ENCODE measurements around the gene CP. TPM values are rescaled to one million over a fixed set of nuclear protein-coding genes. Genes with fewer than 3 reads are reported as not detected.
A peak's percentile ranks its signal among the peaks of the same experiment; 100 is the strongest.

CP gene
- total RNA-seq, 3 donors from 2014 or later (not counting 1 experiment from before 2014, with no cell fraction given) = not detected

DNA sequence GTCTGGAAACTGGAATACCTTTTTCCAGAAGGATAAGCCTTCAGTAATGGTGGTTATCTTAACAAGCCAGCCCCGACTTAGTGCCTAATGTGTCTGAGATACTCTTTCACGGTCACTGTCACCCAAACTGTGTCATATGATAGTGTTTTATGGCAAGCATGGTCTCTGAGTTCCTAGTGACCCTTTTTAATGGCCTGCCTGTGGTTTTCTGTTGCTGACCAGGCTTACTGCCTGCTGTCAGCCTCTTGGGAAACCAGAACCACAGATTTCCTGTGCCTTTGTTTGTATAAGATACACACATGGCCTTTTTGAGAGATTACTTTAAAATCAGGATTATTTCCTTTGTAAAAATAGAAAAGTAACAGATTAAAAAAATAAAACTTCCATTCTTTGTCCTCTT lies 69.8 kb downstream of the CP start:
- Histone ChIP-seq H3K27ac (ENCODE audit: low read length) (peak overlapping the region; percentile 2), H3K4me3 (ENCODE audit: low read length) (no peak overlapping the region), H3K9me3 (ENCODE audit: control insufficient read depth, insufficient read depth, low read length) (no peaks in the 10 kb centered on the region), H3K27me3 (ENCODE audit: control insufficient read depth, insufficient read depth, low read length) (no peaks in the 10 kb centered on the region), H3K4me1 (ENCODE audit: control insufficient read depth, insufficient read depth, low read length) (peaks cover 16% of the 10 kb centered on the region), H3K36me3 (ENCODE audit: control insufficient read depth, insufficient read depth, low read length) (peaks cover 58% of the 10 kb centered on the region)
- peak overlapping the region; percentile 31 to 63 for H3K27ac Mint-ChIP-seq
- WGBS (ENCODE audit: insufficient coverage) = 27% methylated on average over 2 of the region's 2 CpGs
- DNase-seq = no peak
- H3K36me3 Mint-ChIP-seq = peaks cover 16% of the 10 kb centered on the region
- peak in 2 of 3 donors; percentile 15 to 40 for ATAC-seq
- H3K27me3 Mint-ChIP-seq (ENCODE audit: low read depth in 2 of 2) = no peaks in the 10 kb centered on the region
- peak overlapping the region; percentile 28 for H3K4me3 Mint-ChIP-seq
- H3K9me3 Mint-ChIP-seq = no peaks in the 10 kb centered on the region
- TF ChIP-seq, protein P1, sequence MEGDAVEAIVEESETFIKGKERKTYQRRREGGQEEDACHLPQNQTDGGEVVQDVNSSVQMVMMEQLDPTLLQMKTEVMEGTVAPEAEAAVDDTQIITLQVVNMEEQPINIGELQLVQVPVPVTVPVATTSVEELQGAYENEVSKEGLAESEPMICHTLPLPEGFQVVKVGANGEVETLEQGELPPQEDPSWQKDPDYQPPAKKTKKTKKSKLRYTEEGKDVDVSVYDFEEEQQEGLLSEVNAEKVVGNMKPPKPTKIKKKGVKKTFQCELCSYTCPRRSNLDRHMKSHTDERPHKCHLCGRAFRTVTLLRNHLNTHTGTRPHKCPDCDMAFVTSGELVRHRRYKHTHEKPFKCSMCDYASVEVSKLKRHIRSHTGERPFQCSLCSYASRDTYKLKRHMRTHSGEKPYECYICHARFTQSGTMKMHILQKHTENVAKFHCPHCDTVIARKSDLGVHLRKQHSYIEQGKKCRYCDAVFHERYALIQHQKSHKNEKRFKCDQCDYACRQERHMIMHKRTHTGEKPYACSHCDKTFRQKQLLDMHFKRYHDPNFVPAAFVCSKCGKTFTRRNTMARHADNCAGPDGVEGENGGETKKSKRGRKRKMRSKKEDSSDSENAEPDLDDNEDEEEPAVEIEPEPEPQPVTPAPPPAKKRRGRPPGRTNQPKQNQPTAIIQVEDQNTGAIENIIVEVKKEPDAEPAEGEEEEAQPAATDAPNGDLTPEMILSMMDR (IDR thresholded peaks at IDR 0.05) = no peak
- intact Hi-C loops (cut with micrococcal nuclease) = no loop called here
- peaks cover 18 to 20% of the 10 kb centered on the region in 2 donors for H3K4me1 Mint-ChIP-seq

DNA sequence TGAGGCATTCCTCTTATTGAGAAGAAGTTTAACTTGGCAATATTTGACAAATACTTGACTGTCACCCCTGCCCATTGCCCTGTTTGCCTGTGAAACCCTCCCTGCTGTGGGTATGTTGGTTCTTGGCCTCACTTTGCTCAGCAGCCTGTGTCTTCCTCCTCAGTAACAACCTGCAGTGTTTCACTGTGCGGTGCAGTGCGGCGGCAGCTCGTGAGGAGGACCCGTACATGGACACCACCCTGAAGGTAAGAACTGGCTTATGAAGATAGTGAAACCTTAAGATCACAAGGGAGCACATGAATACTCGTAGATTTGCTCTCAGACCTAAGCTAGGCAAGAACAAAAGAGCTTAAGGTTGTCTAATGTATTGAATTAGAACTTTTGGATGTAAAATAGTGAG lies 71.2 kb downstream of the CP start:
- ATAC-seq (no peak), DNase-seq (no peak)
- Histone ChIP-seq H3K9me3 (ENCODE audit: control insufficient read depth, insufficient read depth, low read length) (no peaks in the 10 kb centered on the region), H3K27ac (ENCODE audit: low read length) (no peak overlapping the region), H3K4me3 (ENCODE audit: low read length) (no peak overlapping the region), H3K36me3 (ENCODE audit: control insufficient read depth, insufficient read depth, low read length) (peaks cover 47% of the 10 kb centered on the region), H3K27me3 (ENCODE audit: control insufficient read depth, insufficient read depth, low read length) (no peaks in the 10 kb centered on the region), H3K4me1 (ENCODE audit: control insufficient read depth, insufficient read depth, low read length) (peaks cover 17% of the 10 kb centered on the region)
- peak overlapping the region in 1 of 2 donors; percentile 24 for H3K27ac Mint-ChIP-seq
- H3K9me3 Mint-ChIP-seq = no peaks in the 10 kb centered on the region
- H3K4me3 Mint-ChIP-seq = no peak overlapping the region
- 96% methylated on average over 6 of the region's 6 CpGs for WGBS (ENCODE audit: insufficient coverage)
- no peaks in the 10 kb centered on the region for H3K27me3 Mint-ChIP-seq (ENCODE audit: low read depth in 2 of 2)
- TF ChIP-seq, protein P1 (IDR thresholded peaks at IDR 0.05) = no peak
- intact Hi-C loops (cut with micrococcal nuclease) = no loop called here
- peaks cover 4% of the 10 kb centered on the region for H3K36me3 Mint-ChIP-seq
- H3K4me1 Mint-ChIP-seq = peaks cover 18 to 20% of the 10 kb centered on the region in 2 donors

- Mint-ChIP-seq H3K4me3 (no peak overlapping the region), H3K36me3 (peaks cover 4% of the 10 kb centered on the region), H3K27me3 (ENCODE audit: low read depth in 2 of 2) (no peaks in the 10 kb centered on the region), H3K27ac (no peak overlapping the region), H3K4me1 (peaks cover 0 to 4% of the 10 kb centered on the region in 2 donors), H3K9me3 (no peaks in the 10 kb centered on the region)
- peak in 1 of 2 donors; percentile 25 for DNase-seq
- no peaks in the 10 kb centered on the region for H3K27me3 ChIP-seq (ENCODE audit: control insufficient read depth, insufficient read depth, low read length)
- ATAC-seq = peak; percentile 64 to 80 (median 79)
- peaks cover 3% of the 10 kb centered on the region for H3K4me1 ChIP-seq (ENCODE audit: control insufficient read depth, insufficient read depth, low read length)
- peaks cover 48% of the 10 kb centered on the region for H3K36me3 ChIP-seq (ENCODE audit: control insufficient read depth, insufficient read depth, low read length)
- TF ChIP-seq, protein P1 (IDR thresholded peaks at IDR 0.05) = no peak
- no peaks in the 10 kb centered on the region for H3K9me3 ChIP-seq (ENCODE audit: control insufficient read depth, insufficient read depth, low read length)
- no peak overlapping the region for H3K4me3 ChIP-seq (ENCODE audit: low read length)
- WGBS (ENCODE audit: insufficient coverage) = 47% methylated on average over 1 of the region's 1 CpG
- H3K27ac ChIP-seq (ENCODE audit: low read length) = peak overlapping the region; percentile 48
- intact Hi-C loops (cut with micrococcal nuclease) = no loop called here
Measured at GRCh38 chr3:149145974-149146373, 75.7 kb downstream of the CP start.

GRCh38 chr3:149145356-149145755 lies 76.3 kb downstream of the CP start:
- peaks cover 3% of the 10 kb centered on the region for H3K4me1 ChIP-seq (ENCODE audit: control insufficient read depth, insufficient read depth, low read length)
- TF ChIP-seq, protein P1 (IDR thresholded peaks at IDR 0.05) = no peak
- intact Hi-C loops (cut with micrococcal nuclease) = no loop called here
- WGBS (ENCODE audit: insufficient coverage) = 52% methylated on average over 2 of the region's 2 CpGs
- H3K4me3 Mint-ChIP-seq = peak overlapping the region; percentile 61
- H3K27ac Mint-ChIP-seq = no peak overlapping the region
- no peaks in the 10 kb centered on the region for H3K9me3 ChIP-seq (ENCODE audit: control insufficient read depth, insufficient read depth, low read length)
- no peaks in the 10 kb centered on the region for H3K9me3 Mint-ChIP-seq
- no peaks in the 10 kb centered on the region for H3K27me3 ChIP-seq (ENCODE audit: control insufficient read depth, insufficient read depth, low read length)
- peaks cover 4% of the 10 kb centered on the region for H3K36me3 Mint-ChIP-seq
- H3K4me3 ChIP-seq (ENCODE audit: low read length) = no peak overlapping the region
- H3K36me3 ChIP-seq (ENCODE audit: control insufficient read depth, insufficient read depth, low read length) = peaks cover 47% of the 10 kb centered on the region
- ATAC-seq (peak; percentile 39 to 78 (median 70)), DNase-seq (peak in 1 of 2 donors; percentile 12)
- H3K27me3 Mint-ChIP-seq (ENCODE audit: low read depth in 2 of 2) = no peaks in the 10 kb centered on the region
- H3K27ac ChIP-seq (ENCODE audit: low read length) = peak overlapping the region; percentile 48
- H3K4me1 Mint-ChIP-seq = peaks cover 3 to 4% of the 10 kb centered on the region in 2 donors

Measured in natural killer cell (primary cell).